Natural killer cell (primary cell): ENCODE results near the gene ABHD5. TPM values are rescaled to one million over a fixed set of nuclear protein-coding genes. Genes with fewer than 3 reads are reported as not detected.

Experiments
- ATAC-seq, 3 donors: fragments of 150-1000 bp in 2 of 3; fragments of 200-7000 bp in 1 of 3; cut with Tn5 transposase; 1 replicate in 1 of 3; 2 replicates in 2 of 3; pipeline ENCODE4 v1.10.0; 2021; ENCODE audit warnings: mild to moderate bottlenecking in 2 of 3, moderate library complexity in 2 of 3
- DNase-seq, 2 donors: peaks; one replicate each; pipeline versions ENCODE4 v3.0.0 to v3.0.0-alpha.2; 2013 to 2021; ENCODE audit warnings: mixed read lengths in 1 of 2
- H3K27ac ChIP-seq: one replicate; pipeline ENCODE4 v1.5.1; 2013; ENCODE audit warnings: mild to moderate bottlenecking, low read length
- H3K27me3 ChIP-seq: one replicate; pipeline ENCODE4 v1.6.1; 2013; ENCODE audit warnings: low read length; ENCODE audit not compliant: control insufficient read depth, insufficient read depth
- H3K36me3 ChIP-seq: one replicate; pipeline ENCODE4 v1.6.1; 2013; ENCODE audit warnings: low read length; ENCODE audit not compliant: control insufficient read depth, insufficient read depth
- H3K4me1 ChIP-seq: one replicate; pipeline ENCODE4 v1.6.1; 2013; ENCODE audit warnings: low read length; ENCODE audit not compliant: control insufficient read depth, insufficient read depth
- H3K4me3 ChIP-seq: one replicate; pipeline ENCODE4 v1.5.1; 2013; ENCODE audit warnings: low read length
- H3K9me3 ChIP-seq: one replicate; pipeline ENCODE4 v1.6.1; 2013; ENCODE audit warnings: low read length; ENCODE audit not compliant: control insufficient read depth, insufficient read depth
- H3K27ac Mint-ChIP-seq, 2 donors: one replicate each; pipeline ENCODE4 v1.8.0; 2022; ENCODE audit warnings: mild to moderate bottlenecking in 2 of 2, mixed read lengths in 2 of 2, moderate library complexity in 1 of 2
- H3K27me3 Mint-ChIP-seq, 2 donors: one replicate each; pipeline ENCODE4 v1.8.0; 2022; ENCODE audit warnings: low read depth in 2 of 2, mixed read lengths in 2 of 2
- H3K36me3 Mint-ChIP-seq: one replicate; pipeline ENCODE4 v1.8.0; 2022; ENCODE audit warnings: mixed read lengths
- H3K4me1 Mint-ChIP-seq, 2 donors: one replicate each; pipeline ENCODE4 v1.8.0; 2022; ENCODE audit warnings: mixed read lengths in 2 of 2
- H3K4me3 Mint-ChIP-seq: one replicate; pipeline ENCODE4 v1.8.0; 2022; ENCODE audit warnings: mild to moderate bottlenecking, moderate library complexity, mixed read lengths
- H3K9me3 Mint-ChIP-seq, 2 donors: one replicate each; pipeline ENCODE4 v1.8.0; 2022; ENCODE audit warnings: mixed read lengths in 2 of 2
- CTCF ChIP-seq: fragments of 200-600 bp; IDR thresholded peaks from one replicate; pipeline ENCODE4 v1.8.0; 2022; ENCODE audit warnings: antibody characterized with exemption
- WGBS: methylation state at CpG from one replicate; pipeline ENCODE4 v1.1.7; 2013; ENCODE audit warnings: missing lambda C conversion rate; ENCODE audit not compliant: insufficient coverage; 5-methylcytosine and 5-hydroxymethylcytosine counted together
- intact Hi-C: fragments of 100-400 bp; cut with micrococcal nuclease; formaldehyde crosslinking; loops from one replicate; pipeline ENCODE4 v1.14.2; 2022
- total RNA-seq, 4 donors: library from RNA; stranded (reverse); fragments of 120-200 nt in 1 of 4; gene quantifications; one replicate each; pipeline versions ENCODE4 v1.2.3 to v1.2.4, GENCODE V29; 2013 to 2022

ABHD5 gene
- total RNA-seq, 3 donors from 2014 or later (not counting 1 experiment from before 2014, with no cell fraction given): 14.1 to 58.6 (median 16.6) TPM

GRCh38 chr3:43696881-43697280 lies 6.1 kb downstream of the ABHD5 start:
- Histone ChIP-seq H3K27me3 (no peaks in the 10 kb centered on the region), H3K9me3 (no peaks in the 10 kb centered on the region), H3K4me1 (no peaks in the 10 kb centered on the region), H3K27ac (no peak overlapping the region), H3K4me3 (no peak overlapping the region), H3K36me3 (peaks cover 3% of the 10 kb centered on the region)
- H3K4me3 Mint-ChIP-seq: no peak overlapping the region
- ATAC-seq (no peak), DNase-seq (no peak)
- intact Hi-C loops: no loop called here
- no peak overlapping the region for H3K27ac Mint-ChIP-seq
- no peak for TF ChIP-seq CTCF
- no peaks in the 10 kb centered on the region for H3K27me3 Mint-ChIP-seq
- H3K4me1 Mint-ChIP-seq: peaks cover 17 to 22% of the 10 kb centered on the region in 2 donors
- no peaks in the 10 kb centered on the region for H3K36me3 Mint-ChIP-seq
- WGBS: 100% methylated on average over 1 of the region's 1 CpG
- no peaks in the 10 kb centered on the region for H3K9me3 Mint-ChIP-seq

- DNase-seq: peak in 1 of 2 donors; percentile 36
- H3K27me3 Mint-ChIP-seq: no peaks in the 10 kb centered on the region
- no peak overlapping the region for H3K4me3 Mint-ChIP-seq
- Histone ChIP-seq H3K36me3 (peaks cover 10% of the 10 kb centered on the region), H3K4me1 (no peaks in the 10 kb centered on the region), H3K4me3 (no peak overlapping the region), H3K27ac (no peak overlapping the region), H3K27me3 (no peaks in the 10 kb centered on the region), H3K9me3 (no peaks in the 10 kb centered on the region)
- intact Hi-C loops: no loop called here
- TF ChIP-seq CTCF: no peak
- no peak overlapping the region for H3K27ac Mint-ChIP-seq
- WGBS: 88% methylated on average over 1 of the region's 1 CpG
- ATAC-seq: peak in 1 of 3 donors; percentile 38
- no peaks in the 10 kb centered on the region for H3K9me3 Mint-ChIP-seq
- H3K36me3 Mint-ChIP-seq: no peaks in the 10 kb centered on the region
- peaks cover 5% of the 10 kb centered on the region in 2 donors for H3K4me1 Mint-ChIP-seq
Measured at GRCh38 chr3:43699864-43700263, 9.1 kb downstream of the ABHD5 start.

GRCh38 chr3:43704697-43705096 lies 14.0 kb downstream of the ABHD5 start:
- Histone ChIP-seq H3K4me1 (no peaks in the 10 kb centered on the region), H3K27me3 (no peaks in the 10 kb centered on the region), H3K4me3 (no peak overlapping the region), H3K27ac (no peak overlapping the region), H3K36me3 (peaks cover 10% of the 10 kb centered on the region), H3K9me3 (no peaks in the 10 kb centered on the region)
- intact Hi-C loops: no loop called here
- no peak for ATAC-seq
- Mint-ChIP-seq H3K4me3 (no peak overlapping the region), H3K4me1 (peaks cover 0 to 6% of the 10 kb centered on the region in 2 donors), H3K27me3 (no peaks in the 10 kb centered on the region), H3K27ac (no peak overlapping the region), H3K36me3 (no peaks in the 10 kb centered on the region), H3K9me3 (no peaks in the 10 kb centered on the region)
- DNase-seq: no peak
- no peak for TF ChIP-seq CTCF

- ATAC-seq: no peak
- no peak for DNase-seq
- no peak overlapping the region for H3K4me3 Mint-ChIP-seq
- intact Hi-C loops: no loop called here
- Histone ChIP-seq H3K4me1 (no peaks in the 10 kb centered on the region), H3K36me3 (peaks cover 14% of the 10 kb centered on the region), H3K27ac (no peak overlapping the region), H3K9me3 (no peaks in the 10 kb centered on the region), H3K27me3 (no peaks in the 10 kb centered on the region), H3K4me3 (no peak overlapping the region)
- 97% methylated on average over 3 of the region's 7 CpGs for WGBS
- peaks cover 0 to 6% of the 10 kb centered on the region in 2 donors for H3K4me1 Mint-ChIP-seq
- H3K9me3 Mint-ChIP-seq: no peaks in the 10 kb centered on the region
- H3K27me3 Mint-ChIP-seq: no peaks in the 10 kb centered on the region
- no peak overlapping the region for H3K27ac Mint-ChIP-seq
- no peak for TF ChIP-seq CTCF
- no peaks in the 10 kb centered on the region for H3K36me3 Mint-ChIP-seq
Measured at GRCh38 chr3:43706342-43706741, 15.6 kb downstream of the ABHD5 start.
